SHP77 treated with DMSO at 0.1 percent for 48 hours (cell line): Measurements from ENCODE around the gene ZNF165.
"Not testable (repeated sequence)": the region's sequence is repeated elsewhere in the genome, so short reads cannot be mapped to it uniquely, and the experiment has no call there.

Source experiments
- DNase-seq: peaks from one replicate; lab custom pipeline; 2025; lab: John Stamatoyannopoulos, UW

Gene ZNF165

GRCh38 chr6:28122283-28122682 lies 41.9 kb downstream of the ZNF165 start:
- not testable (repeated sequence) for DNase-seq

- peak; percentile 85 for DNase-seq
Measured at GRCh38 chr6:28124350-28124970, 44.1 kb downstream of the ZNF165 start, which contains the start of gene ZSCAN16. Gene ZSCAN16, plus strand, starts transcription at chr6:28124609. Its CDS starts 835 bp downstream, at chr6:28125444.

- no peak for DNase-seq
Measured at GRCh38 chr6:28124971-28125353, 44.6 kb downstream of the ZNF165 start.

GRCh38 chr6:28125401-28125800 lies 45.0 kb downstream of the ZNF165 start:
- DNase-seq, result no peak

GRCh38 chr6:28134015-28134414 lies 53.6 kb downstream of the ZNF165 start:
- no peak for DNase-seq

- DNase-seq, result no peak
Measured at GRCh38 chr6:28134716-28135115, 54.3 kb downstream of the ZNF165 start.

GRCh38 chr6:28135393-28135792 lies 55.0 kb downstream of the ZNF165 start:
- DNase-seq, result no peak

GRCh38 chr6:28136585-28137504 lies 56.5 kb downstream of the ZNF165 start:
- DNase-seq, result peak; percentile 84

- no peak for DNase-seq
Measured at GRCh38 chr6:28137505-28137981, 57.2 kb downstream of the ZNF165 start.
